Endodermal cell (in vitro differentiated cells): ENCODE results near the gene TMSB4X. TPM values are rescaled to one million over a fixed set of nuclear protein-coding genes. Genes with fewer than 3 reads are reported as not detected.

Source experiments
- DNase-seq: peaks from one replicate; pipeline ENCODE4 v3.0.0-alpha.2; 2017
- H3K27ac ChIP-seq: 2 replicates; pipeline ENCODE4 v1.5.1; 2013; ENCODE audit warnings: mild to moderate bottlenecking, low read depth, low read length, moderate library complexity
- H3K27me3 ChIP-seq: 2 replicates; pipeline ENCODE4 v1.6.1; 2013; ENCODE audit warnings: mild to moderate bottlenecking, low read length, moderate library complexity; ENCODE audit not compliant: insufficient read depth, control insufficient read depth, poor library complexity, severe bottlenecking
- H3K36me3 ChIP-seq: 2 replicates; pipeline ENCODE4 v1.7.0; 2013; ENCODE audit warnings: mild to moderate bottlenecking, low read length, moderate library complexity; ENCODE audit not compliant: control insufficient read depth, insufficient read depth
- H3K4me1 ChIP-seq: one replicate; pipeline ENCODE4 v1.7.0; 2013; ENCODE audit warnings: low read length; ENCODE audit not compliant: control insufficient read depth, insufficient read depth
- H3K4me3 ChIP-seq: 2 replicates; pipeline ENCODE4 v1.5.1; 2013; ENCODE audit warnings: mild to moderate bottlenecking, low read length, moderate library complexity
- H3K9ac ChIP-seq: 2 replicates; pipeline ENCODE4 v1.6.1; 2013; ENCODE audit warnings: mild to moderate bottlenecking, low read length, moderate library complexity; ENCODE audit not compliant: poor library complexity, severe bottlenecking; ENCODE audit errors: extremely low read depth
- H3K9me3 ChIP-seq: 2 replicates; pipeline ENCODE4 v1.6.1; 2013; ENCODE audit warnings: mild to moderate bottlenecking, low read length, moderate library complexity; ENCODE audit not compliant: control insufficient read depth
- H3K27ac Mint-ChIP-seq: 2 replicates; pipeline ENCODE4 v1.8.0; 2020; ENCODE audit warnings: mixed read lengths
- H3K27me3 Mint-ChIP-seq: 2 replicates; pipeline ENCODE4 v1.8.0; 2021; ENCODE audit warnings: mild to moderate bottlenecking, mixed read lengths; ENCODE audit not compliant: insufficient read depth
- H3K36me3 Mint-ChIP-seq: 2 replicates; pipeline ENCODE4 v1.8.0; 2020; ENCODE audit warnings: low read depth, mixed read lengths
- H3K4me1 Mint-ChIP-seq: 2 replicates; pipeline ENCODE4 v1.8.0; 2020; ENCODE audit warnings: mixed read lengths
- H3K4me3 Mint-ChIP-seq: 2 replicates; pipeline ENCODE4 v1.8.0; 2020; ENCODE audit warnings: mild to moderate bottlenecking, moderate library complexity, mixed read lengths
- H3K9me3 Mint-ChIP-seq: 2 replicates; pipeline ENCODE4 v1.8.0; 2020; ENCODE audit warnings: mild to moderate bottlenecking, mixed read lengths
- CTCF ChIP-seq: fragments of 200-600 bp; sonication (generic); conservative IDR thresholded peaks from 2 replicates; pipeline ENCODE4 v1.5.0; 2021; ENCODE audit warnings: antibody characterized with exemption, mild to moderate bottlenecking
- WGBS, 2 experiments: methylation state at CpG; one replicate each; pipeline versions ENCODE4 v1.1.5 to v1.1.7; 2013; ENCODE audit warnings: missing lambda C conversion rate in 2 of 2, mixed read lengths in 1 of 2; ENCODE audit not compliant: insufficient coverage in 1 of 2, insufficient read length in 1 of 2; 5-methylcytosine and 5-hydroxymethylcytosine counted together
- total RNA-seq, 2 donors: library from RNA; stranded (reverse); fragmentation: NEBNext Ultra II Directional in 1 of 2; extraction: Animal tissue kit (Norgen Biotek cat#: 25700) in 1 of 2; gene quantifications; 2 replicates in 1 of 2; 3 replicates in 1 of 2; pipeline ENCODE4 v1.2.1, GENCODE V29; 2021

The TMSB4X gene
- total RNA-seq, 2 donors from 2014 or later = 1,539 to 2,456 TPM

- peaks cover 54% of the 10 kb centered on the region for H3K9me3 Mint-ChIP-seq
- Histone ChIP-seq H3K9me3 (peaks cover 6% of the 10 kb centered on the region), H3K36me3 (no peaks in the 10 kb centered on the region), H3K4me3 (no peak overlapping the region), H3K9ac (no peak overlapping the region), H3K4me1 (no peaks in the 10 kb centered on the region), H3K27me3 (no peaks in the 10 kb centered on the region), H3K27ac (no peak overlapping the region)
- H3K36me3 Mint-ChIP-seq = no peaks in the 10 kb centered on the region
- H3K27ac Mint-ChIP-seq = no peak overlapping the region
- no peak for DNase-seq
- H3K4me1 Mint-ChIP-seq = peaks cover 5% of the 10 kb centered on the region
- no peak overlapping the region for H3K4me3 Mint-ChIP-seq
- H3K27me3 Mint-ChIP-seq = peaks cover 1% of the 10 kb centered on the region
- 91% methylated on average over 3 of the region's 3 CpGs; no CpG with 5 or more reads in 1 of the 2 experiments for WGBS, 2 experiments
- TF ChIP-seq CTCF = no peak
Measured at GRCh38 chrX:12991575-12991974, 16.7 kb downstream of the TMSB4X start.

- H3K4me1 ChIP-seq = no peaks in the 10 kb centered on the region
- DNase-seq = no peak
- H3K4me3 Mint-ChIP-seq = no peak overlapping the region
- no peaks in the 10 kb centered on the region for H3K36me3 Mint-ChIP-seq
- H3K9me3 ChIP-seq = no peaks in the 10 kb centered on the region
- no peaks in the 10 kb centered on the region for H3K36me3 ChIP-seq
- no peak overlapping the region for H3K4me3 ChIP-seq
- peaks cover 5% of the 10 kb centered on the region for H3K4me1 Mint-ChIP-seq
- peaks cover 1% of the 10 kb centered on the region for H3K27me3 Mint-ChIP-seq
- no peaks in the 10 kb centered on the region for H3K27me3 ChIP-seq
- peaks cover 48% of the 10 kb centered on the region for H3K9me3 Mint-ChIP-seq
- no peak overlapping the region for H3K27ac Mint-ChIP-seq
- H3K9ac ChIP-seq = no peak overlapping the region
- H3K27ac ChIP-seq = no peak overlapping the region
- 96% methylated on average over 3 of the region's 4 CpGs; no CpG with 5 or more reads in 1 of the 2 experiments for WGBS, 2 experiments
- TF ChIP-seq CTCF = no peak
Measured at GRCh38 chrX:12992544-12993118, 17.7 kb downstream of the TMSB4X start.

- Mint-ChIP-seq H3K4me1 (peaks cover 12% of the 10 kb centered on the region), H3K27me3 (peaks cover 1% of the 10 kb centered on the region), H3K4me3 (no peak overlapping the region), H3K9me3 (peaks cover 47% of the 10 kb centered on the region), H3K36me3 (no peaks in the 10 kb centered on the region), H3K27ac (no peak overlapping the region)
- Histone ChIP-seq H3K9me3 (no peaks in the 10 kb centered on the region), H3K27ac (no peak overlapping the region), H3K36me3 (no peaks in the 10 kb centered on the region), H3K4me1 (no peaks in the 10 kb centered on the region), H3K9ac (no peak overlapping the region), H3K27me3 (no peaks in the 10 kb centered on the region), H3K4me3 (no peak overlapping the region)
- WGBS, 2 experiments = 100% methylated on average over 1 of the region's 1 CpG; no CpG with 5 or more reads in 1 of the 2 experiments
- TF ChIP-seq CTCF = no peak
- DNase-seq = no peak
Measured at GRCh38 chrX:12993826-12994225, 18.9 kb downstream of the TMSB4X start.
